Activated CD4-positive, alpha-beta T cell treated with anti-CD3 and anti-CD28 coated beads, Interleukin-2, amount 50 U/mL, for 48 hours (primary cell): Measurements from ENCODE around the gene GID8.
"Not testable (repeated sequence)": the region's sequence is repeated elsewhere in the genome, so short reads cannot be mapped to it uniquely, and the experiment has no call there.

ENCODE experiments used
- DNase-seq, 2 experiments: peaks; one replicate each; pipeline ENCODE4 v3.0.0-alpha.2; 2020

The GID8 gene

DNA sequence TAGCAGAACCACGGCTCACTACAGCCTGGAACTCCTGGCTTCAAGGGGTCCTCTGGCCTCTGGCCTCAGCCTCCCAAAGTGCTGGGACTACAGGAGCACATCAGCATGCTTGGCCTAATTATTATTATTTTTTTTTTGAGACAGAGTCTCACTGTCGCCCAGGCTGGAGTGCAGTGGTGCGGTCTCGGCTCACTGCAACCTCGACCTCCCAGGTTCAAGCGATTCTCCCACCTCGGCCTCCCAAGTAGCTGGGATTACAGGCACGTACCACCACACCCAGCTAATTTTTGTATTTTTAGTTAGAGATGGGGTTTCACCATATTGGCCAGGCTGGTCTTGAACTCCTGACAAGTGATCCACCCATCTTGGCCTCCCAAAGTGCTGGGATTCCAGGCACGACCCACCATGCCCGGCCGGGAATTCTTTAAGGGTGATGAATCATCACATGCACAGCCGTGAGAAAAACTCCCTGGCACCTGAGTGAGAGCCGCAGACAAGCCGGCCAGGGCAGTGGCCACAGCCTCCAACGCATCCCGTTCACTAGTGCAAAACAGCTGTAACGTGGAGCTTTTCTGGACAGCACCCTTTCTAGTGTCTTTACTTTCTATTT is 14.8 kb upstream of the GID8 start:
- not testable (repeated sequence) for DNase-seq

- DNase-seq, result no peak
Measured at GRCh38 chr20:62923669-62924441, 14.1 kb upstream of the GID8 start.

GRCh38 chr20:62924442-62925075 is 13.4 kb upstream of the GID8 start:
- DNase-seq, result peak in 1 of 2 experiments; percentile 38

DNA sequence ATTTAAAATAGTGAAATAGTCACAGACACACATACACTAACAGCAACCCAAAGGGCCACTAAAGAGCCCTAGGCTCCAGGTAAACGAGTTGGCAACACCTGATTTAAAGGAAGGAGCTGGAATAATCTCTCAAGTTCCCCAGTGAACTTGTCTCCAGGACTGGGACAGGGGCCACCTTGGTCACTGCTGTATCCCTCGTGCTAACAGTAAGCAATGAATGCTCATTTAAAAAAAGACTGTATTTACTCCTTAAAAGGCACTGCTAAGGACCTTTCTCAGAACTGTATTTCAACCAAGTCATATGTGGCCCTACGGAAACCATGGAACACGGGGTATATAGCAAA is 12.9 kb upstream of the GID8 start:
- peak in 1 of 2 experiments; percentile 18 for DNase-seq

DNA sequence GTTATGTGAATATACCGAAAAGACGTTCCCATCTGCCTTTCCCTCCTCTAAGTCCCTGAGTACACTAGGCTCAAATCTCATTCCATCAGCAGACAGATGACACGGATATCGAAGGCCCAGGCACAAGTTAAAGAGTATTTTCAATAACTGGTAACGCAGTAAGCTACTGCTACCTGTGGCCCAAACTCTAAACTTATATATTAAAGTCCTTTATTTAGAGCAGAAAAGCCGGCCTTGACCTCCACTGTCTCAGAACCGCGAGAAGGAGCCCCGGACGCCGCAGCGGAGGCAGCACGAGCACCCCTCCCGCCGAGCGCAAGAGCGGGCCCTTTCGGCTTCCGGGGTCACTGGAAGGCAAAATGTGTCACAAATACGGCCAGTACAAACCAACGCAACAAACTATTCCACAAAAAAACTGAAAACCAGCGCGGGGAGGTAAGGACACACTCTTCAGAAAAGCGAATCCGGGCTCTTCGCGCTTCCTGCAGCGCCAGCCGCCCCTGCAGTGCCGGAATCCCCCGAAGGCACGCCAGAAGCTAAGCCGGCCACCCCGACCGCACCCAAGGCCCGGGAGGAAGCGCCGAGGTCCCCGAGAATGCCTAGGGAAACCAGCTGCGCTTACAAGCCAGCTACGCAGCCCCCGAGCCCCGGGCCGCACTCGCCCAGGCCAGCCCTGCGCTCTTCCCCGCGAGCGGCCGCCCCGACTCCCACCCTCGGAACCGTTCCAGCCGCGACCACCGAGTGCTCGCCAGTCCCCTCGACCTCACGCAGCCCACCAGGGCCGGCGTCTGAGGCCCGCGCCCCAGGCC is 12.3 kb upstream of the GID8 start:
- DNase-seq, result peak; percentile 48 to 57

DNA sequence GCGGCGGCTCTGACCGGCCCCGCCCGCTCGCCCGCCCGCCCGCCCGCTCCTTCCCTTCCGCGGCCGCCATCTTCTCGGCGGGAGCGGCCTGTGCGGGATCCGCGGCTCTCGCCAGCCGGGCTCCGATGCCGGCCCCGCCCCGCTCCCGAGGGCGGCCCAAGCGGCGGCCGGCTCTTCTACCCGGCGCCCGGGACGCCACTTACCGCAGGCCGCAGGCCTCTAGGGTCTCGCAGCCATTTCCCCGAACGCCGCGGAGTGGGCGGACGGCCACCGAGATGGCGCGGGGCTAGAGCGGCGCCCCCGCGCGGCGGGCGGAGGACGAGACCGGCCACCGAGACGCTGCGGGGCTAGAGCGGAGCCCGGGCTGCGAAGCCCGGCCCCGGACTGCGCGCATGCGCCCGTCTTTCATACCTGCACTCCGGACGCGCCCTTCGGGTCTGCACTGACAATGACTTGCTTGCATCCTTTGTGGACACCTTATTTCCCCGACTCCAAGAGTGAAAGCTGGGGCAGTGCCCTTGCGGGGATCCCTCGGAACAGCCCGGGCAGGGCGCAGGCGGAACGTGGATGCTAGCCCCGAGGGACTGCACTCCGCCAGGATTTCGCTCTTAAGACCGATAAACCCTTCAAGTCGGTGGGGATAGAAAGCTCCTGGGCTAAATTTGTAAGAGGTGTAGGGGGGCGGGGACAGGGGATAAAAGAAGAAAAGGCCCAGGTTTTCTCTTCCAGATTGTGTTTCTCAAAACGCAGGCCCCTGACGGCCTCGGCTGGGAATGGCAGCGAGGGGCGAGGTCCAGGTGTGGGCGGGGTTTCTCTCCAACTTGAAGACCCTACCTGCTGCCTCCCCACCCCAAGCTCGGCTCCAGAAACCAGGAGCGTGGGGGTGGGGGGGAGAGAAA is 11.5 kb upstream of the GID8 start, which contains the start of gene DIDO1:
DIDO1 (minus strand) TSS at position 277 of the 899 bp plus-strand sequence.
- peak; percentile 87 to 88 for DNase-seq

DNA sequence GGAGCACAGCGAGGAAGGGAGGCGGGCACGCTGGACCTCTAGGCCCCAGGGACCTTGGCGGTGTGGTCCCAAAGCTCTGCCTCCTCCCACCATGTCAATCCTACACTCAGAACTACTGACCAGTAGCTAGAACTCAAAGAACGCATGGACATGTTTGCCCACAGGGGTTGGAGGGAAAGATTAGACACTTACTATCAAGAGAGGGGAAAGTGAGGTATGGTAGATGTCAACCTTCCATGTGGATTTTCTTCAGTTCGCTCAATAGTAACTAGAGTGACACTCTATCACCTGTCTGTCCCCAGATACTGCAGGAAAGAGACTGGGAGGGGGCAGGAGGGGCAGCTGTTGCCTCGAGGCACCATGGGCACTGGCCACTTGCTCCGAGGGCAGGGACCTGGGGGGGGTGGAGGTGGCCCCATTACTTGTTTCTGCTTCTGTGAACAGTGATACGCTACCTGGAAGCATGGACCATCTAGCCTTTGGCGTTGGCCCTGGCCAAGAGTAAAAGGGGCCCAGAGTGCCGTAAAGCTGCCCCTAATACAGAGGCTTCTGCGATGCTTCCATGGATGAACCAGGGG is 10.7 kb upstream of the GID8 start:
- no peak for DNase-seq

- no peak for DNase-seq
Measured at GRCh38 chr20:62928246-62928939, 9.6 kb upstream of the GID8 start.

DNA sequence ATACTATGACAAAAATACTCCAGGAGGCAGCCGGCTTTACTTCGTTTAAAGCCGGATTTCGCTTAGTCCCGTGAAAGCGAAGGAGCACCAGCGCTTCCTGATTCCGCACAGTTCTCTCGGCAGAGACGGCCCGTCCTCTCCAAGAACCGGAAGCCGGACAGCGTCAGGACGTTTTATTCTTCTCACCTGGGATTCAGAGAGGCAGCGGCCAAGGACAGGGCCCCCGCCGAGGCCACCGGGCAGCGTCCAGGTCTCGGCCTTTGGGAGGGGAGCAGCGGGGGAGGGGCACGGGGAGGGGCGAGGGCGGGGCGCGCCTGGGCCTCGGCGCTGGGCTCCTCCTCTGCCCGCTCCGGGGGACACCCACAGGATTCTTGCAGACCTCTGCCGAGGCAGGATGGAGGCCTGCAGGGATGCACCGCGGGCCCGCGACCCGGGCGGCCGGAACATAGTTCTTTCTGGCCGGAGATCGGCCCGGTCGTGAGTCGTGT is 8.9 kb upstream of the GID8 start:
- peak; percentile 68 to 69 for DNase-seq

- no peak for DNase-seq
Measured at GRCh38 chr20:62931464-62931863, 6.5 kb upstream of the GID8 start.

- no peak for DNase-seq
Measured at GRCh38 chr20:62933966-62934365, 4.0 kb upstream of the GID8 start.

DNA sequence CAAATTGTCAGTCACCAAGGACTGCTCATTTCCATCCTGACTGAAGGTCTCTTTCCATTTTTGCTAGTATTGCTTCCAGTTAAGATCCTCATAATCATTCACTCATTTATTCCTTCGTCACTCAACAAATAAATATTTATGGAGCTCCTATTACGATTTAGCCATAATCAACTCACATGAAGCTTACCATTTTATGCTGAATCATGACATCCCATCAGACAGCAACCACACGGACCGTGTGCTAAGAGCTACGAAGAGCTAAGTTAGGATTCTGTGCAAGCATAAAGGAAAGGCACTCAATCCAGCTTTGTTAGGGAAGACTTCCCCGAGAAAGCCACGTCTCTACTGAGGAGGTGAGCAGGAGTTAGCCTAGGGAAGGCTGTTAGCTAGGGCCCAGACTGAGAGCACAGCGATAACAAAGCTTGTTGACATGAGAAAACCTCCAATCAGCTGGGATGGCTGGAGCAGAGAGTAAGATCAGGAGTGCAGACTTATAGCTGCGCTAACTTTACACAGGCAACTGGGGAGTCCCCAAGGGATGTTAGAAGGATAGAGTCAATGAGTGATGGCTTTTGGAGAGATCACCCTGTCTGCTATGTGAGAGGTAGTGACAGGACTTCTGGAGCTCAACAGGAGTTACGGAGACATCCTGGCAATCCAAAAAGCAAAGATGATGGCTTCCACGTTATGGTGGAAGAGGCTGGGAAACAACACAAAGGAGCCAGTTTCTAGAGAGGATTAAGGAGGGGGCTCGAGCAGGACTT is 2.6 kb upstream of the GID8 start:
- DNase-seq, result no peak

DNA sequence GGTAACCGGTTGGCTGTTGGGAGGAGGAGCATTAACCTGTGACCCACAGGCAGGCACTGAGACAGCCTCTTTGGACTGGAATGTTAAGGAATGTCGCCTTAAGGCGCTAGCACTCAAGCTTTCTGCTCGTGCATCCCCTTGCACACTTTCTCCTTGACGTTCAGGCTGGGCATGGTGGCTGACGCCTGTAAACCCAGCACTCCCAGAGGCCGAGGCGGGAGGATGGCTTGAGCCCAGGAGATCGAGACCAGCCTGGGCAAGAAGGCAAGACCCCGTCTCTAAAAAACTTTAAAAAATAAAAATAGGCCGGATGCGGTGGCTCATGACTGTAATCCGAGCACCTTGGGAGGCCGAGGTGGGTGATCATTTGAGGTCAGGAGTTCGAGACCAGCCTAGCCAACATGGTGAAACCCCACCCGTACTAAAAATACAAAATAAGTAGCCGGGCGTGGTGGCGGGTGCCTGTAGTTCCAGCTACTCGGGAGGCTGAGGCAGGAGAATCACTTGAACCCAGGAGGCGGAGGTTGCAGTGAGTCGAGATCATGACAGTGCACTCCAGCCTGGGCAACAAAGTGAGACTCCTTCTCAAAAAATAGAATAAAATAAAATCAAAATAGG is 1.9 kb upstream of the GID8 start:
- DNase-seq, result no peak

GRCh38 chr20:62937268-62938104 is 461 bp upstream of the GID8 start:
- peak; percentile 95 to 97 for DNase-seq

DNA sequence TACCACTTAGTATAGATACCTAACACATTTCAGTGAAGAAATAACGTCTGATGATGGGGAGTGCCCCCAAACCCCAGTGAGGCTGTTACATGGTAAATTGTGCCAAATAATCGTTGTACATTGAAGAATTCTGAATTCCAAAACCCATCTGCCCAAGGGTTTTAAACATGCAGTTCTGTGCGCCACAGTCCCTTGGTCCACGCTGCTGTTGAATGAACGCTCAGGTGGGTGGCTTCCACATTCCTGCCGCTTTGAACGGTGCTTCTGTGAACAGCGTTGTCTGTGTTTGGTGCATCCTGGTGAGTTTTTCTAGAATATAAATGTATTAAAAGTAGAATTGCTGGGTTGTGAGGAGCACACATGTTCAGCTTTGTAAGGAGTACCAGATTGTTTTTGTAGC is 2.9 kb downstream of the GID8 start:
- DNase-seq, result no peak

DNA sequence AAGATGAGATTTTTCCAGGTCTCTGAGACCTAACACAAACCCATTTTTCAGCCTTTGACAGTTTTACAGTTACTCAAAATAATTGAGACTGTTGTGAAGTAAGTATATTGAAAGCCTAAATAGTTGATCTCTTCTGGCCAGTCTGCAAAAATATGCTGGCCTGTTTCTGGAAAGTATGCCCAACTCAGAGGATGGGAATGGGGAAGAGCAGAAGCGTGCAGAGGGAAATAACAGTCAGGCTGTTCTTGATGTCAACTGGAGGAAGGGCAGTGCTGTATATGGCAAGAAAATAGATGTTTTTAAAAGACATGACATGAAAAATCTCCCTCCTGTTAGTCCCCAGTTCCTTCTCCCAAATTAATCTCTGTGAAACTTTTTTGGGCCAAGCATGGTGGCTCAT is 3.8 kb downstream of the GID8 start:
- no peak for DNase-seq

DNA sequence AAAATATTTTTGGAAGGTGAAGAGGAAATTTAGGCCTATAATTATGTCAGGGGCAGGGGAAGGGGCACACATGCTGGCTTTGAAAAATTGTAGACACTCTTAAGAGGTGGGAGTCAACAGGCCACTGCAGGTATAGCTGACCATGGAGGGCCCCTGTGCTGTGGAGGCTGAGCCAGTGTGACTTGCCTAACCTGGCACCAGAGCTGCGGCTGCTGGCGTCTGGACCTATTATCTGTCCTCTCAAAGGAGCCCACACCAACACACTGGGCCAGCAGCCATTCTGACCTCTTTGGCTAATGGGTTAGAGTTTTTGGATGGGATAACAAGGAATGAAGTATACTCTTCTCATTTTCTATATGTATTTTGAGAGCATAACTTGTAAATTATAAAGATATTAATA is 4.5 kb downstream of the GID8 start:
- no peak for DNase-seq

GRCh38 chr20:62943396-62943795 is 5.4 kb downstream of the GID8 start:
- DNase-seq, result no peak

DNA sequence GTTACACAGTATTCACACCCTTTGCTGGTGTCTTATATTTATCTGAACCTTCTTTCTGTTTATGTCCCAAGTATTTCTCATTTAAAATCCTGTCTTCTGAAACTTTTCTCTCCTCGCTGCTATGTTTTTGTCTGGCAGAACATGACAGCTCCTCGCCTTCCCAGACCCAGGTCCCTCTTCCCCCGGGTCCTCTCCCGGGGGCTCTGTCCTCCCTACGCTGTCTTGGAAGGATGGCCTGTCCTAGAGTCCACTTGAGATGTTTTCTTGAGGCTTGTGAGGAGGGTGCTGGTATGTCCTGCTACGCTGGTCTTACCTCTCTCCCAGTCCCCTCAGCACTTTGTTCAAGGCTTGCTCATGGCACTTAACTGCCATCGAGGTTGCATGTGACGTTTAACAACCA is 6.2 kb downstream of the GID8 start:
- DNase-seq, result no peak
